NCI-H2029 treated with DMSO at 0.1 percent for 48 hours (cell line): ENCODE data around the gene KIAA1217.

ENCODE experiments used
- DNase-seq: peaks from one replicate; lab custom pipeline; 2025; lab: John Stamatoyannopoulos, UW

Gene KIAA1217

DNA sequence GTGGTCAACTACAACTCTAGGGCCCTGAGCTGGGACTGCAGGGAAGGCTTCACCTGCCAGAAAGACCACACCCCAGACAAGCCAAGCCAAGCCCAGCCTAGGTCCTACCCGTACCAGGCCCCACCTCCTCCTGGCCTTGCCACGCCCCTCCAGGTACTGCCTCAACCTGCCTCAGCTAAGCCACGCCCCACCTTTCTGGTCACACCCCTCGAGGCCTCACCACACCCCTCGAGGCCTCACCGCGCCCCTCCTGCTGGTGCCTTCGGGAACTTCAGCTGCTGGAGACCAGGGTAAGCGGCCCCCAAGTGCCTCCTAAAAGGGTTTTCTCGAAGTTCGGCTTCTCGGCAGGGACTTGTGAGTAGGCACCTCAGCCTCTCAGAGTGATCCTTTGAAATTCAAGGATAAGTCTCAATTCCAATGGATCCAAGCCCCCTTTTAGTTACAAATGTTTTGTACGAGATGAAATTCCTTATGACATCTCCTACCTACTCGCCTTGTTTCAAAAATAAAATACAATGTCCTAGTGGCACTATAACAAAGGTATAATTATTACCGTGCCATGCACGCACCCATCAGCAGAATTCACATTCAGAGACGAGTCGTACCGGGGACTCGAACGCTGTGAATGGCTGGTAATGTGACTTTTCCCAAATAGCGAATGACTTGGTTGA is 343.5 kb downstream of the KIAA1217 start:
- DNase-seq, result no peak

DNA sequence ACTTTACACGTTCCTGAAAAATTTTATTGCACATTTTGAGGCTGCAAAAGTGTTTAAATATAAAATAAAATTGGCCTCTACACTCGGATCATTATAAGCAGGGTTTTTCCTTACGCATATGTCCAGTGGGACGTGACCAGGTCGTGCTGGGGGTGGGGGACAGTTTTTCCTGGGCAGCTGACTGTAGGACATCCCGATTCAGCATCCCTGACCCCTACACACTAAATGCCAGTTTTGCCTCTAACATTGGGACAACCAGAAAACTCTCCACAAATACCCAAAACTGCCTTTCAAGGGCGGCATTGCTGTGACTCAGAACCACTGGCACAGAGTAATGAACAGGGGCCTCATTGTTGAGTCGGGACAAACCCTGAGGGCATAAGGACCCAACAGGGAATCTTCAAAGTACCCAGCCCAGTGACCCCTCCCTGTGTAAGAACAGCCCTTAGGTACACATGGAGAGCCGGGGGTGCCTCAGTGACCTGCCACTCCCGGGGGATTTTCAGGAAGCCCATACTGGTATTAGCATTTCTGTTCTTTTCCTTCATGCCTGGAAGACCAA is 344.2 kb downstream of the KIAA1217 start:
- DNase-seq, result no peak

DNA sequence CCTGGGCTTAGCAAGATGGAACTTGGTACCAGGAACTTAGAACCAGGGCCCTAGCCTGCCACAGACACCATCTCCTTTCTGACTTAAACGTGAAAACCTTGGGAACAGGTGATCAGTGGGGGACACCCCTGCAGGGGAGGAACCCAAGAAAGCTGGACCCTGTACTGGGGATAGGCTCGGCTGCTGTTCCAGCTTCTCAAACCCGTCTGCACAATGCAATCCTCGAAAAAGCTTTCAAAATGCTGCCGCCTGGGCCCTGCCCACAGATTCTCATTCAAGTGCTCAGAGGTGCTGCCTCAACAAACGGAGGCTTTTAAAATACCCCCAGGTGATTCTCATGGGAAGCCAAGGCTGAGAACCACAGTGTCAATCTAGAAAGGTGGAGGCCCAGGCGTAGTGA is 345.1 kb downstream of the KIAA1217 start:
- no peak for DNase-seq

DNA sequence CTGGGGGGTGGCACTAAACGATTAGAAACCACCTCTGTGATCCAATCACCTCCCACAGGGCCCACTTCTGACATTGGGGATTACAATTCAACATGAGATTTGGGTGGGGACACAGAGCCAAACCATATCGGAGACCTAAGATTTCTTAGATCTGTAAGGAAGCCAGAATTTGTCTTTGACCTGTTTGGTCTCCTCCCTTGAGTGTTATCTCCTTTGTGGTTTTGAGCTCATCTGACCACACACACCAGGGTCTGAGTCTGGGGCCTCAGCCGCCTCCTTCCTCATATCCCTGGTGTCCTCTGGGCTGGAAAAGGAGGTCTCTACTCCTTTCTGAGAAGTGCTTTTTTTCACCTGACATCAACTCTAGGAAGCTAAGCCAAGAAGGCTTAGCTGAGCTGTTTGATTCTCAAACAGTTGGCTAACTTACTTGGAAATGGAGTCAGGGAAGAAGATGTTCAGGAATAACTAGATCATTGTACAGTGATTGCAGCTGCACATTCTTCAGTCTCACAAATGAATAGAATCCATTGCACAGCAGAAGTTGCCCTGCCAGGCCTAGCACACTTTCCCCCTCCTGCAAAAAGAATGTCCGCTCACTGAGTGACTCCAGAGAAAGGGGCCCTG is 347.3 kb downstream of the KIAA1217 start:
- DNase-seq, result no peak

DNA sequence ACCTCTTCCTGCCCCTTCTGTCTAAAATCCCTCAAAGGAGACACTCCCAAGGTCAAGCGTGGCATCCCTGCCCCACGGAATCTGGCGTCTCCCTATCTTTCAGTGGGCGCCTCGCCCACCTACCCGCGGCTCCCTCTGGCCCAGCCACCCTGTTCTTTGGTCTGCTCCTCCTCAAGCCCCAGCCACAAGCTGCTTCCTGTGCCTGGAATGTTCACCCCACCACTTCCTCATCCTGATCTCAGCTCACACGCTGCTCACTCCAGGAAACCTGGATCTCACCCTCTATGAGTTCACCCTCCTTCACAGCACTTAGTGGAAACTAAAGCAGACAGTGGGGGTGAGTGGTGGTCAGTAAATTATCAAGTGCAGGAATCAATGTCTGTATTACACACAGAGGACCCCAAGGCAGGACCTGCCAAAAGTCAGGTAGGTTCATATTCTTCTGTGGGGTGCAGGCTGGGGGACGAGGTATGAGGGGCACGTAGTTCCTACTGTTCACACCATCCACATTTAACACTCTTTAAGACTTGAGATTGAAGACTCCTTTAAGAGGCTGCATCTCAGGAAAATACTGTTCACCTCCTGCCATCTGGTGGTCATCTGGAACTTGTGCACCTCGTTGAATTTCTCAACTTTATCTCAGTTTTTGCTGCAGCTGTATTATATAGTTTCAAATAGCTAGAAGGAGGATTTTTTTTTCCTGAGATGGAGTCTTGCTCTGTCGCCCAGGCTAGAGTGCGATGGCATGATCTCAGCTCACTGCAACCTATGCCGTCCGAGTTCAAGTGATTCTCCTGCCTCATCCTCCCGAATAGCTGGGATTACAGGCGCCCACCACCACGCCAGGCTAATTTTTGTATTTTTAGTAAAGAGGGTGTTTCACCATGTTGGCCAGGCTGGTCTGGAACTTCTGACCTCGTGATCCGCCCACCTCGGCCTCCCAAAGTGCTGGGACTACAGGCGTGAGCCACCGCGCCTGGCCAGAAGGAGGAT is 348.1 kb downstream of the KIAA1217 start:
- DNase-seq, result no peak

DNA sequence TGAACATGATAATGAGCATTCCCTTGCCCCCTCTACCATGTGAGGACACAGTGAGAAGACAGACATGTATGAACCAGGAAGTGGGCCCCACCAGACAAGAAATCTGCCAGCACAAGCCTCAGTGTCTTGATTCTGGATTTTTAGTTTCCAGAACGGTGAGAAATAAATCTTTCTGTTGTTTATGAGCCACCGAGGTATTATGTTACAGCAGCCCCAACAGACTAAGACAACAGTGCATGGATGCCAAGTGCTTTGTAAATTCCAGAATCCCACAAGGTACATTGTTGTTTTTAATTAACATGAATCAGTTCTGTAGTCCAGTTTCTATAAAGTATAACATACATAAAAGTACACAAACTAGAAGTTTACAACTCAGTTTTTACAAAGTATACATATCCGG is 352.5 kb downstream of the KIAA1217 start:
- no peak for DNase-seq

DNA sequence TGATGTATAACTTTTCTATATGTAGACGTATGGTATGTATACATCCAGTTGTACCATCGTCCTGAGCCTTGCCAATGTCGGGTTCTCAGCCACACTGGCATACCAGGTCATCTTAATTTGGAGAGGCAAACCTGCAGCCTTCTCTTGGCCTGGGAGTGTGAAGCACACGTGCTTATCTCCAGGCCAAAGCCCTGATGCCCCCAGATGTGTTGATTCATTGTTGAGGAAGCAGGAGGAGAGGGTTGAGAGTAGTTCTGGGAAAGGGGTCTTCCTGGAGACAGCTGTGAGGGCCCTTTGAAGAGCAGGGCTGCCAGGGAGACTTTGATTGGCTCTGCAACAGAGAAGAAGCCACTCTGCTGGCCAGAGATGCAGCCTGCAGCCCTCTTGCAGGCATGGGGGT is 359.1 kb downstream of the KIAA1217 start:
- DNase-seq, result no peak

DNA sequence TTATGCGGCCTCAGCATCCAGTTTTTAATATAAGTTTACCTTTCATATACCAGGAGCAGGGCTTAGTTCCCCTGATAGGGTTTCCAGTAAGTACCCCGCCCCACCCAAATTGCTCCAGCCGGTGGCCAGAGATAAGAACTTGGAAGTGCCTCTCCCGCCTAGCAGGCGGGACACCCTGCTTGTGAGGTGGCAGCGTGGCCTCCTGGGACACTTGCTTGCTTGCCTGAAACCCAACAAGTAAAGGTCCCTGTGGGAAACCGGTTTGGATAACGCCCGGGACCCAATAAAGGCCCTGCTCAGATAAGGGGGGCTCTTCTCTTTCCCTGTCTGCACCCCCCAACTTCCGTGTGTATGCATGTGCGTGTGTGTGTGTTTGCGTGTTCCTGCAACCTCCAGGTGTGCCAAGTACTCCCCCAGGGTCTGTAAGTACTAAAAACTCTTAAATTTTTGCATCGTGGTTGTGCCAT is 360.4 kb downstream of the KIAA1217 start:
- DNase-seq, result no peak

DNA sequence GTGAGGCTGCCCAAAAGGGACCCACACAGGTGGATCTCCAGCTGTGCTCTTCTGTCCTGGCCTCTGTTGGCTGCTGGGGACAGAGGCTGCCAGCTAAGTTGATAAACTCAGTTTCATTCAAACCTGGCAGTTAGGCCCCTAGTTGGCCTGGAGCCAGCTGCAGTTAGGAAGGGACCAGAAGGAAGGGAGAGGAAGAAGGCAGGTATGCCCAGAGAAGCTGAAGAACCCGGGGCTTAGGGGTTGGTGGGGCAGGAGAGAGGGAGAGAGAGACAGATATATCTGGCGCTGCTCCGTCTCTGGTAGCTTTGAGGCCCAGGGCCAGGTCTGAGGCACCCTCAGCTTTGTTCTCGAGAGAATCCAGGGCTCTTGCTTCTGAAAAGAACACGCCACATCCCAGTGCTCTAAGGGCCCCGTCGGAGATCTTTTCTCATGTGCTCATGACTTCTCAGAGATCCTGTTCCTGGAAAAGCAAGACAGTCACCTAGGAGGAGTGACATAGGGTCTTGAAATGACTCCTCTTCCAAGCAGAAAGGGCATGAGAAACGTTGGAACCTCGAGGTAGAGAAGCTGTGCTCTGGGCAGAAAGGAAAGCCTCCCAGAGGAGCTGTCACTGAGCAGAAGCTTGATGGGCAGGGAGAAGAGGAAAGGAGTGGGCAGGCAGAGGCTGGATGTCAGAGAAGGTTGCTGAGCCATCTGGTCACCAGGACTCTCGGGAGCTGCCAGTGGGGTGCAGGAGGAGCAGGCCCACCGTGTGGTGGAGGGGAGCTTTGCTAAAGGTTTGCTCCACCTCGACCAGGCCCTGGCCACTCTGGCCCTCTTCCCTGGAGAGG is 361.1 kb downstream of the KIAA1217 start:
- DNase-seq, result no peak

DNA sequence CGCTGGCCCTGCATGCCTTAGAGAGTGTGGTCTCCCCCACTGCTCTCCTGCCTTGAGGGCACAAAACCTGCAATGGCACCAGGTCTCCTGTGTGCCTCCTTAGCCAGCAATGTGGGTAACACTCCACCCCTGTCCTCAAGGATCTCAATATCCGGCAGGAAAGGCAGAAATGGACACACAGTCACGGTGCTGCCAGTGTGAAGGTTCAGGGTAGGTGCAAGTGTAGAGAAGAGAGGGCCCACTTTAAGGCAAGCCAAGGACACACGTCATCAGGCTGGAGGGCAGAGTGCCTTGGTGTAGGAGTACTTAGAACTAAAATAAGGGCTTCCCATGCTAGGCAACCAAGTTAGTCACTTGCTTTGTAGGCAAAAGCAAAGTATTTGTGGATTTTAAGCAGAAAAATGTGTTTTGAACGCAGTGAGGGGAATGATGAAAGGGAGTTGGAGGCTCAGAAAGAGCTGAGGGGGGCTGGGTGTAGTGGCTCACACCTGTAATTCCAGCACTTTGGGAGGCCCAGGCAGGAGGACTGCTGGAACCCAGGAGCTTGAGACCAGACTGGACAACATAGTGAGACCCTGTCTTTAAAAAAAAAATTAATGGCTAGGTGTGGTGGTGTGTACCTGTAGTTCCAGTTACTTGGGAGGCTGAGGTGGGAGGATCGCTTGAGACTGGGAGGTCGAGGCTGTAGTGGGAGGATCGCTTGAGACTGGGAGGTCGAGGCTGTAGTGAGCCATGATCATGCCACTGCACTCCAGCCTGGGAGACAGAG is 361.9 kb downstream of the KIAA1217 start:
- no peak for DNase-seq

DNA sequence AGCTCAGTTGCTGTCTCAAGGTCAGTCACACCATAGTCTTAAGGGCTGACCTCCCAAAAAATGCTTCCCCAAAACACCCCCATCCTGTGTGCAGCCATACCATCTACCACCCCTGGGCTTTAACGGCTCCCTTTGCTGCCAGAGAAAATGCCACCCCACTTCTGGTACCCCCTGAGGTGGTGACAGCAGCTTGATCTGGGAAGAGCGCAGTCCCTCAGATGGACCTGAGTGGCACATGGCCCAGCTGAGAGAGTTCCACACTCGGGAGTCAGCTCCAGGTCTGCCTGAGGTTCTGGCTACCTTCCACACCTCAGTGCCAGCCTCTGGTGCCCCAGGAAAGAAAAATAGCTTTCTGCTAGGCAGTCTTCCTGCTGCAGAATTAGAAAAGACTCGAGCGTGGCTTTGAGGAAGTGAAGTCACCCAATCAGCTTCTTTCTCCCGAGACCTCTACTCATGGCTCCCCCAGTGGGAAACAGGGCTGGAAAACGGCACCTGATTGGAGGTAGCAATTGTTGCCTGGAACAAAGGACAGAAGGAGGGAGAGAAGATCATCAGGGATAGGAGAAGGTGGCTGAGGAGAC is 363.0 kb downstream of the KIAA1217 start:
- DNase-seq, result no peak

DNA sequence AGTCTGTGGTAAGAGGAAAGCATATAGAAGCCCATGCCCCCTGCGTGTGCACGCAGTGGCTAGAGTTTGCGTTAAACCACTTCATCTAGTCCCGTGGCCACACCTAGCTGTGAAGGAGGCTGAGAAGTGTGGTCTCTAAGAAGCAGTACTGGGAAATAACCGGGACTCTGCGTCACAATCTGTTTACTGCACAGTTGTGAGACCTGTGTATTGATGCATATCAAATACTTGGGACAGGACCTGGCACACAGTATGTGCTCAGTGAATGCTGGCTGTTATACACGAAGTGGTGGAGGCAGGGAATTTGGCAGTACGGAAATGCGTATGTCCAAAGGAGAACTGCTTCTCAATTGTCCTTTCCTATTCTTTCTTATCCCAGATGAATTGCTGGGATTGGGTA is 365.2 kb downstream of the KIAA1217 start:
- no peak for DNase-seq

DNA sequence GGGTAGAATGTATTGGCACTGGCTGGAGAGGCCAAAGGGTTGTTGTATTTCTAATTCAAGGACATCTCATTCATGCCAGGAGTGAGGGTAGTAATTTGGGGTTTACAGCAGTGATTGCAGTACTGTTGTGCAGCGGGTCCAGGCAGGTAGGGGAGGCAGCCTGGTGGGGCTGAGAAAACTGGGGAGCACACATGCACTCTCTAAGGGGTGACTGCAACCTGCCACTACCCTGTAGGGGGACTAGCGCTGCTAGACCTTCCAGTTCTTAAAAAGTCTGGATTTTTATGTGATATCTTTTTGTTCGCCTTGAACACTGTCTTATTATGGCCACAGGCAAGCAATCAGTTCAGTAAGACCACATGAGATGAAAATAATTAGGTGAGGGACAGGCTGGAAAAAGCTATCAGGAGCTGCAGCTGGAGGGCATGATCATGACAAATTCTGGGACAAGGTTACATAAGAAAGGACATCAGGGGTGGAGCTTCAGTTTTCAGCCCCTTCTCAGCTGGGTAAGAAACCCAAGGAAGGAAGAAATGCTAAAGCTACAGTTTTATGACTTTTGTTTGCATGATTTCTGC is 365.7 kb downstream of the KIAA1217 start:
- DNase-seq, result no peak

DNA sequence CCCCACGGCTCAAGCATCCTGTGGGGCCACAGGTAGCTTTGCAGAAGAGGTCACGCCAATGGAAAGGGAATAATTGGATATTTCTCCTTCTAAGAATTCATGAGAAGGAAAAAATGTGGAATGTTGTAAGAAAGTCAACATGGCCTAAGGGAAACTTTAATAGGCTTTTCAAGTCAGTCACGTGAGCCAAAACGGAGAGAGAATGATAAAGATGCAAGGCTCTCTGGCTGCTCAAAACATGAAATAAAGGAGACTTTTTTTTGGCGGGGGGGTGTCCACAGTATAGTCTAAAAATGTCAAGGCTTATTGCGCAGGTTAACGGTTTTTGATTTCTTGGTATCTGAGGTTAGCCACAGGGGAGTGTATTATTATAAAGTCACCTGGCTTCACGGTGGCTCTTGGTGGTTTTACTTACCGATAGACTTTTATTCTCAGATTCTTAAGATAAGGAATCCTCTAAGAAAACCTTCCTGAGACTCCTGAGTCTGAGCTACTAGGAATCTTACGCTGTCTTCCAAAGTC is 366.6 kb downstream of the KIAA1217 start:
- no peak for DNase-seq

DNA sequence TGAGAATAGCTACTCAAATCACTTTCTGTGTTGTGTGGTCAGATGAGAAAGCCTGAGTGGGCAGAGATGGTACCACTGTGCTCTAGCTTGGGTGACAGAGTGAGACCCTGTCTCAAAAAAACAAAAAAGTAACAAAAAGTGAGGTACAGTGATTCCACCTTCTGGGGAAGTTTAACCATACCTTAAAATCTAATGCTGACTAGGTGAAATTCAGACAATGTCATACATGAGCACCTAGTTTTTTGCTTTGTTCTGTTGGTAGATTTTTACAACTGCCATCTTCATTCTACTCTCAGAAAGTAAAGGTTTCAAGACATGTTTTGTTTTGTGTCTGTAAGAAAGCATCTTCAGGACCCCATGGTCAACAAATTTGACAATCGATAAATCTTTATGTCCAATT is 370.5 kb downstream of the KIAA1217 start:
- no peak for DNase-seq

DNA sequence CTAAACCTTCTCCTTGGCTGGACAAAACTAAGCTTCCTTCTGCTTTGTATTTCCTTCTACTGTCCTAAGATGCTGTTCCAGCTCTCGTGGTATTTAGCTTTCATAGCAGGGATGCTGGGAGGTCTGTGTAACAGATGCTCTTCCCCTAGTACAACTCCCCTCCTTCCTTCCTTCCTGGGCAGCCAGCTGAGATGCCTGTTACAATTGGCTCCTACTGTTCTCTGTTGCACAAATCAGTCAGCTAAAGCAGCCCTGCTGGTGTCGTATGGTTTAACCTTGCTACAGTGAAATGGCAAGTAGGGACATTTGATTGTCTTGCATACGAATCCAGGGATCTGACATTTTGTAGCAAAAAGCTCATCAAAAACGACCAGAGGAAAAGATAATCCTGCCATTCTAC is 371.0 kb downstream of the KIAA1217 start:
- no peak for DNase-seq

DNA sequence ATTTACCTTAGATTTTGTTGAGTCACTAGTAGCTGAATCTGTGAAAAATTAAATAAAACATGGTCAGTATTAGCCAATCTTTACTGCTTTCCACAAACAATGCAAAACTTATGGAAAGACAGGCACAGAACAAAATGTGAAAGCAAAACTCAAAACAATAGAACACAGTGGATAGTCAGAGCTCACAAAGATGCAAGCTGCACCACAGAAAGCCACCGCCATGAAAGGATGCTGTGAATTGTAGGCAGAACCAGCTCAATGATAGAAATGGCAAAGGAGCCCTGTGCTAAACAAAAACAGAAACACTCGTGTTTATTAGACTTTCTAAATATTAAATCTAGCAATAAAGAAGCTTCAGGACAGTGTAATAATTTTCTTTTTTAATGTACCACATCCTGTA is 380.3 kb downstream of the KIAA1217 start:
- DNase-seq, result no peak

DNA sequence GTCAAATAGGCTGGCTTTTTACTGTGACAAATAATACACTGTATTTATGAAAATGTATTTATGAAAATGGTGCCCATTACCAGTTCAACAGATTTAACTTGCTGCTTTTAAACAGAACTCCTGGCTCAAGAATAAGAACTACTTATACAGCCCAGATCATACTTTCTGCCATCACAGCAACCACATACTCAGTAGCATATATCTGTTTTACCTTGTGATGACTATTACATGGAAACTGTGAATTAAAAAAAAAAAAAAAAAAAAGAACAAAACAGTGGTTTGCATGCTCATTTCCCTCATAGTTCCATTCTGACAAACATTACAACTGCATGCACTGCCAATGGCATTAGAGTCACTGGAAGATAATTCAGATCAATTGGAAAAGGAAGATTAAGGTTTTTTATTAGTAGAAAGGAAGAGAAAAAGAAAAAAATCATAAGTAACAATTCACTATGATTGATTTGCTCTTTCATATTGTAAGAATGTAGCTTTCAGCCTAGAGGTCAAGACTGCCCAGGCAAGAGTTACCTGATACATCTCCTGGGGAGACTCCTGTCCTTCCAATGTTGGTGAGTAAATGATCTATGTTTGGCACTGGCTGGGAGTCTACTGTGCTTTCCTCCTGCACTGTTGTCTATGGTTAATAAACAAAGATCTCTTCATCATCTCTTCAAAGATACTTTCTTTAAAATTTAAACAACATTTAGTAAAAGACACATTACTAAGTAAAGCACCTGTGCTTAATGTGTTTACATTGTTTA is 381.9 kb downstream of the KIAA1217 start:
- DNase-seq, result no peak
